ENCODE measurements around the gene XXYLT1.
"Not testable (repeated sequence)": the region's sequence is repeated elsewhere in the genome, so short reads cannot be mapped to it uniquely, and the experiment has no call there.

Gene XXYLT1

DNA sequence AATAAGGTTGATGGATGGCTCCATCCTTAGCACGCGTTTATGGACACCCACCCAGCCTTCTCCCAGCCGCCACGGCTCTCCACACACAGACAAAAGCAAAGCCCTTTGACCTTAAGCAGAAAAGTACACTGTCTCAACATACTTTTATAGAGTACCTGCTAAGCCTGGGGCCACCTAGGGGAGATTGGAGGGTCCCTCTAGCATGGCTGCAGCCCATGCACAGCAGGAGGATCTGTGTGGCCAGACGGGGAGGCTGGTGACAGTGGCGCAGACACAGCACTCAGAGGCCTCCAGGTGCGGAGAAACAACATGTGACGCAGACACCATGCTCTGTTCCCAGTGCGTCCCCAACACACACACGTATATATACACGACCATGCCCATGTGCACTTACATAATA lies 174.9 kb downstream of the XXYLT1 start:
- no peak for DNase-seq (ENCODE audit: low read depth in 2 of 2)
- TF ChIP-seq CTCF (IDR thresholded peaks at IDR 0.05; ENCODE audit: low read depth, low read length) = no peak
- H3K4me3 ChIP-seq (replicated peaks in 1 of 2; ENCODE audit: low read depth in 2 of 2, low read length in 2 of 2) = no peak overlapping the region

DNA sequence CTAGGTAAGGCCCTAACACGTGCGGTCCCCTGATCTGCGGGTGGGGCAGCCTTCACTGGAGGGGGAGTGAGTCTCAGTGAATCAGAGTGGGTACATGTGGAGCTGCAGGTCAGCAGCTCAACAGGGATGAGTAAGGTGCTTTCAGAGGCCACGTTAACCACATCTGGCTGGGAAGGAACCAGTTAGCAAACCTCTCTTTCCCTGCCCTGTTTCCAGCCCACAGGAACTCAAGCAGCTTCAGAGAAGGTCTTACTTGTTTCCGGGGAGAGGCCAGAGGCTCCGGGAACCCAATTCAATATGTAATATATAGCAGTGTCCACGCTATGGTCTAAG lies 175.3 kb downstream of the XXYLT1 start:
- TF ChIP-seq CTCF (IDR thresholded peaks at IDR 0.05; ENCODE audit: low read depth, low read length) = no peak
- DNase-seq (ENCODE audit: low read depth in 2 of 2) = no peak
- H3K4me3 ChIP-seq (replicated peaks in 1 of 2; ENCODE audit: low read depth in 2 of 2, low read length in 2 of 2) = no peak overlapping the region

- TF ChIP-seq CTCF (IDR thresholded peaks at IDR 0.05; ENCODE audit: low read depth, low read length) = no peak
- no peak overlapping the region for H3K4me3 ChIP-seq (replicated peaks in 1 of 2; ENCODE audit: low read depth in 2 of 2, low read length in 2 of 2)
- no peak for DNase-seq (ENCODE audit: low read depth in 2 of 2)
Measured at GRCh38 chr3:195095035-195095703, 175.8 kb downstream of the XXYLT1 start.

- no peak for DNase-seq (ENCODE audit: low read depth in 2 of 2)
- no peak for TF ChIP-seq CTCF (IDR thresholded peaks at IDR 0.05; ENCODE audit: low read depth, low read length)
- no peak overlapping the region for H3K4me3 ChIP-seq (replicated peaks in 1 of 2; ENCODE audit: low read depth in 2 of 2, low read length in 2 of 2)
Measured at GRCh38 chr3:195094191-195094921, 176.6 kb downstream of the XXYLT1 start.

DNA sequence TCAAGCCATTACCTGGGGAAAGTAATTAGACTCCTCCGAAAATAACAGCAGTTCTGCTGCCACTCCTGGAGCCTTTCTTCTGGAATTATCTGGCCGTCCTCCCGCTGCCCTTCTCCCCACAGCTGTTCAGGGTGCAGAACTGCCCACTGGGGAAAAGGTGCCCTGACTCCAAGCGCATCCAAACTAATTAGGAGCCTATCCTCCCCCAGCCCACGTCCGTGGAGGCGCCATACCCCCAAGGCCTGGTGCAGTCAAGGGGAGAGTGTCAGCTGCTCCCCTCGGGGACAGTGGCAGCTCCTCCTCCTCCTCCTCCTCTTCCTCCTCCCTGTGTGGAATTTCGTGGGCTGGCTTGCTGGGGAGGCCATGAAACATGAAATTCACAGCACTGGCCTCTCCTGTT lies 177.2 kb downstream of the XXYLT1 start:
- DNase-seq (ENCODE audit: low read depth in 2 of 2) = no peak
- no peak overlapping the region for H3K4me3 ChIP-seq (replicated peaks in 1 of 2; ENCODE audit: low read depth in 2 of 2, low read length in 2 of 2)
- TF ChIP-seq CTCF (IDR thresholded peaks at IDR 0.05; ENCODE audit: low read depth, low read length) = no peak

- DNase-seq (ENCODE audit: low read depth in 2 of 2); H3K4me3 ChIP-seq (replicated peaks in 1 of 2; ENCODE audit: low read depth in 2 of 2, low read length in 2 of 2): not testable (repeated sequence)
Measured at GRCh38 chr3:195087840-195088601, 182.9 kb downstream of the XXYLT1 start.

GRCh38 chr3:195087328-195087727 lies 183.6 kb downstream of the XXYLT1 start:
- no peak overlapping the region for H3K4me3 ChIP-seq (replicated peaks in 1 of 2; ENCODE audit: low read depth in 2 of 2, low read length in 2 of 2)
- no peak for DNase-seq (ENCODE audit: low read depth in 2 of 2)
- no peak for TF ChIP-seq CTCF (IDR thresholded peaks at IDR 0.05; ENCODE audit: low read depth, low read length)

All from cardiac fibroblast (primary cell).